A172 (cell line): Measurements from ENCODE around the gene RGS7. TPM values are rescaled to one million over a fixed set of nuclear protein-coding genes. Genes with fewer than 3 reads are reported as not detected.
A peak's percentile ranks its signal among the peaks of the same experiment; 100 is the strongest.
"Not testable (repeated sequence)": the region's sequence is repeated elsewhere in the genome, so short reads cannot be mapped to it uniquely, and the experiment has no call there.

Experiments used
- DNase-seq: peaks from one replicate; pipeline ENCODE4 v3.0.0-alpha.2; 2015; ENCODE audit warnings: low spot score
- total RNA-seq: library from RNA; depleted of rRNA; stranded (reverse); fragments of >200 nt; shearing (Covaris generic); gene quantifications from 2 replicates; pipeline ENCODE4 v1.2.3, GENCODE V29; 2014

The RGS7 gene
- total RNA-seq, 1 experiment from 2014 or later = 16.5 TPM

DNA sequence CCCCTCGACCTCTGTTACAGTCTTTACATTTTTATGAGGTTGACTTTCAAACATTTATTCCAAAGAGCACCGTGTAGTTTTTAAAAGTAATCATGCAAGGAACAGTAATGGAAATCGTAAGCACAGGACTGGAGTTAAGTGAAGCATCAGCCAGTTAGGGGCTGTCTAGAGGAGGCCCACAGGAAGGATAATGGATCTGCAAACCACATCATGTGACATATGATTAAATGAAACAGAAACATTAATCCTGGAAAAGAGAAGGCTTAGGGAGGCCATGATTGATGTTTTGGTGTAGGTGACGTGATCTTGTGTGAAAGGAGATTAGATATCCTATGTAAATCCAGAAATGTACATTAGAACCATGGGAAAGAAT, 25.0 kb downstream of the RGS7 start:
- DNase-seq = no peak

DNA sequence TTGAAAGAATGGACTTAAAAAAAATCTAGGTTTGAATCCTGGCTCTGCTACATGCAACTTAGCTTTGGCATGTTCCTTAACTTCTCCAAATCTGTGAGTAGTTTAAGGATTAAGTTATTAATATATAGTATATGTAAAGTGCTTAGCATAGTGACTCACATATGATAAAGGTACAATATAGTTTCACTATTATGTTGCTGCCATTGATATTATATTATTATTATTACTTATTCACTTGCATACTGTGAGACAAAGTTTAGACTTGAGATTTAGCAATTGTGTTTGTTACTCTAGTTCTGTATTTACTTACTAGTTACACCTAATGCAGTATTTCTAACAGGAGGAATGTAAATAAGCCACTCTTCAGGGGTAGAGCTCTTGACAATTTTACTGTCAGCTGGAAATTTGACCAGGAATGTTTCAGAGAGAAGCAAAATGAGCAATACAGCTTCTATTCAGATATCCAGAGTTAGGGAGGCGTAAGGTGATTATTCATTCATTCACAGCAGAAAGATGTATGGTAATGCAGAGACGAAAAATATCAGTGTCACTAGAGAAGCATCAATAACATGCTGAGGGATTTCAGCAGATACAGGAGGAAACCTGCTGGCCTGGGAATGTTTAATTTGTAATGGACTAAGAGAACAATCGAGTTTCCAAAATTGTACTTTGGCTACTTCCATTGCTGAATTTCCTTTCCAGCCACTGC, 25.5 kb downstream of the RGS7 start:
- no peak for DNase-seq

DNA sequence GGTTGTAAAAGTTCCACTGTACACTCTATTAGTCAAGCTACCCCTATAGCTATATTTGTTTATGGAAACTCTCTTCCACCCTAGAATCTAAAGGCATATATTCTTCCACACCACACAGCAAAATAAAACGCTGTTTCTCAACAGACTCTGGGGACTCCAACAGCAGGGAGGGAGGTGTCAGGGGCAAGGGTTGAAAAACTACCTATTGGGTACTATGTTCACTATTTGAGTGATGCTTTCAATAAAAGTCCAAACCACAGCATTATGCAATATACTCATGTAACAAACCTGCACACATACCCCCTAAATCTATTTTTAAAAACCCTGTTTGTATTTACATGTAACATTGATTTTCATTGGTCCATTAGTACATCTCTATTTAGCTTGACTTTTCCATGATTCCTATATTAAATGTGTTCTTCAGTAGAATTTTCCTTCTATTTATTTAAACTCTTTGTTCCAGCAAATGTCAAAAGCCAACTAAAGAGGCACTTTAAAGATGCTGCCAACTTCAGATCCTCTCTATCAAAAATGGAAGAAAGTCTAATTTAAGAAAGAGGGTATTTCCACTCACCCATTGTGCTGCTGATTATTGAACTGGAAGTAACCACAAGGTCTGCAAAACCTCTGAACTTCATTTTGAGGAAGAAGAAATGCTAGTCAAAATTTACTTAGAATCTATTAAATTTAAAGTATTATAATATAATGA, 26.2 kb downstream of the RGS7 start:
- DNase-seq = no peak

DNA sequence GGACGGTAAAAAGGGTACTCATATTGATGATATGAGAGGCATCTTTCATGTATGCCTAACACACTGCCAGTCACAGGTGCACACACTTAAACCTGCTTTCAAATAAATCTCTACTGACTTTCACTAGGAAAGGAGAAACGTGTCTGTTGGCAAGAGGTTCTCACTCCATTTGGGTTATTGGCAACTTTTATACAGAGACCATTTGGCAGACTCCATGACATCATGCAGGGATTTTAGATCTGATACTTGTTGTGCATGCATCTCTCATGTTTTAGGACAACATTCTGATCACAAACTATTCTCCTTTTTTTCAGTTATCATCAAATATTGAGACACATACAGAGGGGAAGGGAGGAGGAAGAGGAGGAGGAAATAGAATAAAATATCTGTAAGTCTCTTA, 31.5 kb downstream of the RGS7 start:
- no peak for DNase-seq

DNA sequence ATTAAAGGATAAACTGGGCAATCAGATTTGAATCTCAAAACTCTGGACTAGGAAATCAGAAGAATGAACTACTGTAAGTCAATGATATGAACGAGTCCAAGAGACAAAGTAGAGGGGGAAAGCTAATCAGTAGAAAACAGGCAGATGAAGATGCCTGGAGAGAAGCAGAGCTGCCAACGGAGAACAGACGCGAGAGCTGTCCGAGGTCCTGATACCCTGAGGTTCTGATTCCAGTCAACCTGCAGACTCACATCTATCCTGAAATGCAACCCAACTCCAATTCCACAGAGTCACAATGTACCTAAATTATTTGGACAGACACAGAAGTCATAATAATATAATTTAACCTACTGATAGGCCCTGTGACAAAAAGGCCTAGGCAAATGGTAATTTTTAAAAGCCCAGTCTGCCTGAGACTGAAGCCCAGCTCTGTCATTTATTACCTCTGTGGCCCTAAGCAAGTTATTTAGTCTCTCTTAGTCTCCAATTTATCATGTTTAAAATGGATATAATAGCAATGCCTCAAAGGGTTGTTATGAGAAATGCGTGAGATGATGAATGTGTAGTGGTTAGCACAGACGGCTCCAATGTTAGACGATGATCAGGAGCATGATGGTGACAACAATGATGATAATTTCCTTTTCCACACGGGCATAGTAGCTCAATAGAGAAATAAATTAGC, 33.4 kb downstream of the RGS7 start:
- peak; percentile 63 for DNase-seq

DNA sequence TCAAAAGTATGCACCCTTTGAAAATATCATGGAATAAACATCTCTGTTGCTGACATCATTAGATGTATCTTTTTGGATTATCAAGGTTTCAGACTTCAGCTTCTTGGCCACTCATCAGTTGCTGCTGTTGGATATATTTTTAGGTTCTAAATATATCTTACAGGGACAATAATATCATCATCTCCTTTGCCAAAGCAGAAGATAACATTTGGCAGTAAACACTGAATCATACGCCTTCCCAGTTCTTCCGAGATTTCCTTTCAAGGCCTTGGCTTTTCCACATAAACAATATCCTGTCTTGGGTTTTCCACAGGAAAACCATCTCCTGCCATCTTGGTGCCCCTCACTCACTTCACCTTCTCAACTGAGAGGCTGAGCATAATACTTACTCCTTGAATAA, 39.3 kb downstream of the RGS7 start:
- no peak for DNase-seq

DNA sequence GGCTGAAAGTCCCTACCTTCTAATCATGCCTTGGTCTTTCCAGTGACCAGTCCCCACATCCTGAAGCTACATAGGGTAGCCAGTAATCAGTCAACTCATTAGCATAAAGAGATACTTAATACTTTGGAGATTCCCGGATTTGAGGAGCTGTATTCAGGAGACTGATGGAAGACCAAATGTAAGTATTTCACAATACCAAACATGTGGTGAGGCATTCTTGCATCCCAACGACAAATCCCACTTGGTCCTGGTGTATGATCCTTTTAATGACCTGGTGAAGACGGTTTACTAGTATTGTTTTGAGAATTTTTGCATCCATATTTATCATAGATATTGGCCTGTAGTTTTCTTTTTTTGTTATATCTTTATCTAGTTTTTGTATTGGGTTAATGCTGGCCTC, 40.6 kb downstream of the RGS7 start:
- DNase-seq = no peak

DNA sequence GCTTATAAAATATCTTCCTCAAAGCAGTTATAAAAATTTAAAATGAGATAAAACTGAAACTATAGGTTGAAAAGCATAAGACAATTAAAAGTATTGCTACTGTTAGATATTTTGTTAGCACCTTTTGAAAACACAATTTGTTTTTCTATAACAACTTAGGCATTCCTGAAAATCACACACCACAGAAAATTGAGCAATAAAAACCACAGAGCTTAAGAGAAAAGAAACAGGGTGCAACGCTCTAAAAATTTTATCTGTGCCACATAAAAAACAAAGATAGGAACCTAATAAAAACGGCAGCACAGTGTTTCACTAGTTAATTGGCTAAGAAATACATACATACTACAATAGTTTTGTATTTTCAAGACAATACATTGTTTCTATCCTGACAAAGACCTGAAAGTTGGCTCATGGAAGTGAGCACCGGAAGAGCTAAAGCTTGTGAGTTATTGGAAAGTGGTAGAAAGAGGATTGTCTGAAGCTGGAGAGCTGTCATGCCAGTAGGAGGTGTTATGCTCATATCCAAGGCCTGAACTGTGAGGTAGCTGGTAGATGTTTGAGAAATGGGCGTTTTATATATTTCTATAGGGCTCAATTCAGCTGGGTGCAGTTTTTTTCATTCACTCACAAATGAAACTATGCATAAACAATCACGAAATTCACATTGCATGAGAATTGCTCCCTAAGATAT, 45.8 kb downstream of the RGS7 start:
- DNase-seq = peak; percentile 60

DNA sequence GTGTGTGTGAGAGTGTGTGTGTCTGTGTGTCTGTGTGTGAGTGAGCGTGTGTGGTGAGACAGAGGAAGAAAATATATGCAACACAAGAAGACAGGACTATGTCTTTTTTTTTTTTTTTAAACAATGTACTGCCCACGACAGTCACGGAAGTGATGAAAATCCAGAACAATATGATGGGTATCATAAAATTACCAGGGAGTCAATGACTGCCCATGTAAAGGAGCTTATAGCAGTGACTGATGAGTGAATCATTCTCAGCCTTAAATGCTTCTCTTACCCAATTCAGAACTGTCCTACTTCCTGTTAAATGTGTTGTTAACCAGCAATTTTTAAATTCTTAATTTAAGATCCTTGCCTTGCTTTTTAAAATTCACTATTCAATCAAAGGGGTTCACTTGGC, 46.6 kb downstream of the RGS7 start:
- DNase-seq = peak; percentile 85

DNA sequence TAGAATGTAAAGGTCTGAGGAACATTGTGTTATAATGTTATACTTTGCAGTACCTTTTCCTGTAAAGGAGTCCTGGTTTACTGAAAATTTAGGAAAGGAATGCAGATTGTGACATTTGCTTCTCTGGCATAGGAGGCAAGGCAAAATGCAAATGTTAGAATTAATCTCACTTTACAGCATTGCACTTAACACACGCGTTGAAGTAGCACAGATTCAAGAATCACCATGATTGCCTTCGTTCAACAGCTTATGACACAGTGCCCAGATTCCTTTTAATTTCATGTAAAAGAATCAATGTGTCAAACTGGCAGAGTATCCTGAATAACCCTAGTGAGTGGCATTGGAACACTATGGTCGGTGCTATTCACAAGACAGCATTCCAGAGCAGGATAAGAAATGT, 47.4 kb downstream of the RGS7 start:
- DNase-seq = no peak

DNA sequence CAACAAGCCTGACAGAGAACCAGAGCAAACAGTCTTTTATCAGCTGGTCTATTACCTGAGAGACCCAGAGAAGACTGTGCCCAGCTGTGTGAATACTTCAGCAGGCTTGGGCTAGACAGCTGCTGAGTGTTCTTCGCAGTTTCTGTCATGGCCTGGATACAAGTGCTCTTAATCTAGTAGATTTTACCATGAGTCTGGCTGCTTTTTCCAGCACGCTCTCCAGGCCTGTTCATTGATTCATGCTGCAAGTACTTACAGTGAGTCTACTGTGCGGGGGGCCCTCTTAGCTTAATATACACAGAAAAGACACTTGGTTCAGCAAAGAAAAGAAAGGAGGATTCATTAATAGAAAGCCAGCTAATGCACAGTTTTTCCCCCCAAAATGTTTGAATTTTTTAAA, 48.5 kb downstream of the RGS7 start:
- DNase-seq = no peak

DNA sequence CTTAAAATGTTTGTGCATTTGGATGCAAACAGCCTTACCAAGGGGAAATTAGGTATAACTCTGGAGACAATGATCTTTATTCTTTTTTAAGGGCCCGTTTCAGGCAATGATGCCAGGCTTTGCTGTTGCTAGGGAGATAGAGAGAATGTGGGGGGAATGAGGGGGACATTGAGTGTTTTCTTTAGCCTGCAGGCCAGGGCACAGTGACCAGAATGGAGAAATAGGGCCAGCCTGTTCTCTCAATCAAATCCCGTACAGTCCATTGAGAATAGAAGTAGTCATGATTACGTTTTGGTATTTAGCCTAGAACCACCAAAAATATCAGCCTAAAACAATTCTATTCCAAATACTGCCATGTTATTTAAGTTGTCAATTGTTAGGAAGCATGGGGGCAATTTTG, 49.0 kb downstream of the RGS7 start:
- no peak for DNase-seq

DNA sequence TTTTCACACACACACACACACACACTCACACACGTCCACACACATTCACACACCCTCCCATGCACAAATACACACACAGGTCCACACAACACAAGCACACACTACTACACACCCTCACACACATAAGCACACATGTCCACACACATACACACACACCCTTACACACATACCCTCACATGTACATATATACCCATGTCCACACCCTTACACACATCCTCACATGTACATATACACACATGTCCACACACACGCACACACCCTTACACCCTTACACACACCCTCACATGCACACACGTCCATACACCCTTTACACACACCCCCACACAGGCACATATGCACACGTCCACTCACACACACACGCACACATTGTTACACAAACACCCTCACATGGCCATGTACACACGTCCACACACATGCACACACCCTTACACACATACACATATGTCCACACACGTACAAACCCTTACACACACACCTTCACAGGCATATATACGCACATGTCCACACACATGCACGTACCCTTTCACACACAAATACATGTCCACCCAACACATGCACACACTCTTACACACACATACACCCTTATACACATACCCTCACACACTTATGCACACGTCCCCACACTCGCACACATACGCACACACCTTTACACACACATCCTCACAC, 50.7 kb downstream of the RGS7 start:
- no peak for DNase-seq

DNA sequence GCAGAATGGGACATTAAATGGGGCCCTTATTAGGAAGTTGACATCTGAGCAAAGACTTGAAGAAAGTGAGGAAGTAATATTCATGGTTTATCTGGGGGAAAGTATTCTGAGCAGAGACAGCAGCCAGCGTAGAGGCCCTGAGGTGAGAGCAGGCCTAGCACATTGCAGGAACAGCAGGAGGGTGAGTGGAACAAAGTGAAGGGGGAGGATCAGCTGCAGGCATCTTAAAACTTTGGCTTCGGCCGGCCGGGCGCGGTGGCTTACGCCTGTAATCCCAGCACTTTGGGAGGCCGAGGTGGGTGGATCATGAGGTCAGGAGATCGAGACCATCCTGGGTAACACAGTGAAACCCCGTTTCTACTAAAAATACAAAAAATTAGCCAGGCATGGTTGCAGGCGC, 55.0 kb downstream of the RGS7 start:
- not testable (repeated sequence) for DNase-seq

DNA sequence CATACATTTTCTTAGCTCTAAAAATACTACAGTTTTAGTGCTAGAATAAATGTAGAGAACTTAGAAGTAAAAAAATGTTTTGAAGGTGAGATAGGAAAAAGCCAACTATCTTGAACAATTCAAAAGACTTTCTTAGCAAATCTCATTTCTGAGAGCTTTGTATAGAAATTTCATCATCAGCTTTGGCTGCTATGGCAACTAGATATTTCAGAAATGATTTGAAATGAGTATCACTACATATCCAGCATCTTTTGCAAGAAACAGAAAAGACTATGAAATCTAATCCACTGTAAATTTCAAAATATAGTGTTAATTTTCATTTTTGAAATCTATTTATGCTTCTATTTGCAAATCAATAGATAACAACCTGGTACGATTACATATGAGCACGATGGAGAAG, 57.7 kb downstream of the RGS7 start:
- no peak for DNase-seq

DNA sequence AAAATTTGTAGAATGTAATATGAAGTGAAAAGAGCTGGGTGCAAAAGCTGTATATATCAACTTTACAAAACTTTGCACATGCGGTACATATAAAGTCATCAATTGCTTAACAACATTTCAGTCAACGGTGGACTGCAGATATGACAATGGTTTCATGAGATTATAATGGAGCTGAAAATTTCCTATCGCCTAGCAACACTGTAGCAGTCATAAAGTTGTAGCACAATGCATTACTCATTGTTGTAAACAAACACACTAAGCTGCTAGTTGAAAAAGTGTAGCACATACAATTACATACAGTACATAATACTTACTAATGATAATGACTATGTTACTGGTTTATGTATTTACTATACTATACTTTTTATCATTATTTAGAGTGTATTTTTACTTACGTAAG, 64.0 kb downstream of the RGS7 start:
- no peak for DNase-seq

DNA sequence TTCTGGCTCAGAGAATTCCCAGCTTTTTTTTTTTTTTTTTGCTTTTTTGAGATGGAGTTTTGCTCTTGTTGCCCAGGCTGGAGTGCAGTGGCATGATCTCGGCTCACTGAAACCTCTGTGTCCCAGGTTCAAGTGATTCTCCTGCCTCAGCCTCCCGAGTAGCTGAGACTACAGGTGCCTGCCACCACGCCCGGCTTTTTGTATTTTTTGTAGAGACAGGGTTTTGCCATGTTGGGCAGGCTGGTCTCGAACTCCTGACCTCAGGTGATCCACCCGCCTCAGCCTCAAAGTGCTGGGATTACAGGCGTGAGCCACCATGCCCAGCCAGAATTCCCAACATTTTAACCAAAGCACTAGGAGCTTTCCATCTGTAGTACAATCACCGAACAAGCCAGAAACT, 65.5 kb downstream of the RGS7 start:
- DNase-seq = not testable (repeated sequence)

DNA sequence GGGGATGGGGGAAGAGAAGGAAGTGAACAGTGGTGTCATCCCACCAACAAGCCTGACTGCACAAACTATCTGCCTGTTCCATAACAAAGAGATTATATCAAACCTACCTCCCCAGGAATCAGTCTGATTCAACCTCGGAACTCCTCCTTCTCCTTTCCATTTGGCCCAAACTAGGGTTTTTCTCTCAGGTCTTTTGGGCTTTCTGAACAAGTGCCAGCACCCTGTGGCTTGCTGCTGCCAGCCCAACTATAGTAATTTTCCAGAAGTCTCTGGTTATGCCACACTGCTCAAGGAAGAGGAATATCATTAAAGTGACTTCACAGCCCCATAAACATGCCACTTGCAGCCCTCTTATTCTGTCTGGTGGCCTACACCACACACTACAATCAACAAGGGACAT, 70.5 kb downstream of the RGS7 start:
- no peak for DNase-seq

DNA sequence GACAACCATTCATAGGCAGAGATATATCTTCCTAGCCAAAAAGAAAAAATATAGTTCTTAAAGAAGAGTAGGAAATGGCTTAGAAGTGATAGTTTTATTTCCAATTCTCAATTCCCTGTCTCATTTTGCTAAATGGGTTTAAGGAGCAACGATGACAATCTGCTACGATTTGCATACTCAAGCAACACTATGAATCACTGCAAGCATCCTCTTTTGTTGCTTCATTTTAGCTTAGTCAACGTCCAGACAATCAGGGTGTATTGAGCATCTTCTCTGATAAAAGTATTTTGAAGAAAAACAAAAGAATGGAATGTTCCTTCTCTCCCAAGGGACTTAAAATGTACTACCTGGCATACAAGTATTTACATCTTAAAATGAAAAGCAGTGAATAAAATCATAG, 80.6 kb downstream of the RGS7 start:
- peak; percentile 23 for DNase-seq

DNA sequence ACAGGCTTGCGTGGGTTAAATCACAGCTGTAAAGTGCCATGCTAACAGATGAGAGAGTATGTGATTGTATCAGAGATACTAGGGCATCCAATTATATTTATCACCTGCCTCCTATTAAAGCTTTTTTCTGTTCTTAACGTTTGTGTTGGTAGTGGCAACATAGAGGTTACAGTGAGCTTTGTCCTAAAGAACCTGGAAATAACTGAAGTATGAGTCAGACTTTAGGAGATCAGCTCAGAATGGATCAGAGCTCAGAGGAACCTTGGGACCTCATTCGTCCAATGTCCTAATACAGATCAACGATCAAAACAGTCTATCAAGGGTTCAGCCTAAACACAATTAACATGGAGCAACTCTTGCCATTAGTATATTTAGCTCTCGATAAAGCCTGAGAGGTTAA, 81.0 kb downstream of the RGS7 start:
- DNase-seq = peak; percentile 47

DNA sequence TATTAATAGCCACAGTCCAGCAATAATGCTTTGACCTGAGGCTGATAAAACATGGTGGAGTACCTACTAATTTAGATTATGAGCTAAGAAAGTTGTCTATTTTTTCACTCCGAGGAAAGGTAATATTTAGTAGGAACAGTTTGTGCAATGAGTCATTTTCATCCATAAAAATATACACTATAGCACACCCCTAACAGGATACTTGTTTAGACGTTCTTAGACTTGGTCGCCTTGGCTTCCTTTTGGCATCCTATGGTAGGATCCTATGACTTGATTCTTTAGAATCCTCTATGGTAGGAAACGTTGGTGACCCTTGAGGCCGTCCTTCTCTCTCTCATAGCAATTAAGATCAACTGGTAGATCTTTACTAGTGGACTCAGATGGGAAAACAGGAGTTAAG, 81.8 kb downstream of the RGS7 start:
- no peak for DNase-seq

DNA sequence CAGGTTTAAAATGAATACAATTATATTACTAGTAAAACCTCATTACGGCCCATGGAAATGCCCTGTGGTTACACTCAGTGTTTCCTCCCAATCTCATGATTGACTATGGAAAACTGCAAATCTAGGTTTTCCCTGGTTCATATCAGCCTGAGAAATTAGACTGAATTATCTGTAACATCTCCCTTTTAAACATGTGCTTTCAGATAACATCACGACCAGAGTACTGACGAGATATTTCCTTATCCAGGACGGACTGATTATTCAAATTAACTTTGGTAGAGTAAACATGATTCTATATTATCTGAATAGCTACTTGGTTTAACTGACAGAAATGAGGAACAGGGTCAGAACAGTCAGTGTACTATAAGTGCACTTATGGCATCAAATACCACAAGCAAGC, 82.3 kb downstream of the RGS7 start:
- DNase-seq = no peak
